ENCODE results near the gene LCLAT1.

The LCLAT1 gene

GRCh38 chr2:30527411-30527810, 80.4 kb downstream of the LCLAT1 start:
- no peak for DNase-seq

- no peak for DNase-seq
Measured at GRCh38 chr2:30527859-30528258, 80.8 kb downstream of the LCLAT1 start.

GRCh38 chr2:30530346-30530745, 83.3 kb downstream of the LCLAT1 start:
- no peak for DNase-seq

- DNase-seq, result no peak
Measured at GRCh38 chr2:30541680-30542079, 94.6 kb downstream of the LCLAT1 start.

GRCh38 chr2:30545875-30546274, 98.8 kb downstream of the LCLAT1 start:
- DNase-seq, result no peak

- DNase-seq, result no peak
Measured at GRCh38 chr2:30548386-30548785, 101.3 kb downstream of the LCLAT1 start.

GRCh38 chr2:30549096-30549495, 102.0 kb downstream of the LCLAT1 start:
- no peak for DNase-seq

- no peak for DNase-seq
Measured at GRCh38 chr2:30559544-30560275, 112.7 kb downstream of the LCLAT1 start.

GRCh38 chr2:30561349-30561748, 114.3 kb downstream of the LCLAT1 start:
- no peak for DNase-seq

GRCh38 chr2:30565851-30566358, 118.9 kb downstream of the LCLAT1 start:
- no peak for DNase-seq

- DNase-seq, result no peak
Measured at GRCh38 chr2:30566631-30567030, 119.6 kb downstream of the LCLAT1 start.

- no peak for DNase-seq
Measured at GRCh38 chr2:30567317-30567716, 120.3 kb downstream of the LCLAT1 start.

GRCh38 chr2:30569946-30570345, 122.9 kb downstream of the LCLAT1 start:
- no peak for DNase-seq

GRCh38 chr2:30577151-30577550, 130.1 kb downstream of the LCLAT1 start:
- no peak for DNase-seq

GRCh38 chr2:30580391-30580790, 133.3 kb downstream of the LCLAT1 start:
- no peak for DNase-seq

- DNase-seq, result no peak
Measured at GRCh38 chr2:30582521-30582920, 135.5 kb downstream of the LCLAT1 start.

- no peak for DNase-seq
Measured at GRCh38 chr2:30583204-30583749, 136.2 kb downstream of the LCLAT1 start.

- no peak for DNase-seq
Measured at GRCh38 chr2:30584116-30584515, 137.1 kb downstream of the LCLAT1 start.

- no peak for DNase-seq
Measured at GRCh38 chr2:30588994-30589393, 141.9 kb downstream of the LCLAT1 start.

GRCh38 chr2:30590407-30590806, 143.4 kb downstream of the LCLAT1 start:
- DNase-seq, result no peak

GRCh38 chr2:30591186-30591585, 144.1 kb downstream of the LCLAT1 start:
- no peak for DNase-seq

GRCh38 chr2:30601375-30601774, 154.3 kb downstream of the LCLAT1 start:
- DNase-seq, result no peak

GRCh38 chr2:30605197-30605596, 158.2 kb downstream of the LCLAT1 start:
- DNase-seq, result no peak

- no peak for DNase-seq
Measured at GRCh38 chr2:30608643-30609042, 161.6 kb downstream of the LCLAT1 start.

GRCh38 chr2:30611583-30611982, 164.5 kb downstream of the LCLAT1 start:
- no peak for DNase-seq
